Caco-2 (cell line): Measurements from ENCODE around the gene DLX1. TPM values are rescaled to one million over a fixed set of nuclear protein-coding genes. Genes with fewer than 3 reads are reported as not detected.
A peak's percentile ranks its signal among the peaks of the same experiment; 100 is the strongest.

Experiments
- BruUV-seq: library from RNA; stranded (reverse); fragments of 400-500 nt; replicated peaks from 2 replicates; lab custom pipeline; 2021; lab: Mats Ljungman, UMichigan
- CTCF ChIA-PET: fragments of 300-600 bp; sonication (Branson Sonifier 250); formaldehyde crosslinking; loops from one replicate; lab custom pipeline; 2022; ENCODE audit warnings: antibody characterized with exemption; lab: Charles Lee
- POLR2A ChIA-PET: fragments of 300-600 bp; sonication (Branson Sonifier 250); formaldehyde crosslinking; loops from one replicate; lab custom pipeline; 2022; ENCODE audit warnings: antibody characterized with exemption; lab: Charles Lee
- DNase-seq, 2 experiments: peaks; one replicate each; pipeline versions ENCODE4 v3.0.0 to v3.0.0-alpha.2; 2020 to 2022
- H3K27me3 ChIP-seq: replicated peaks from 2 replicates; pipeline ENCODE4 v1.6.0; 2011; ENCODE audit warnings: low read length; ENCODE audit not compliant: control insufficient read depth, insufficient read depth
- H3K36me3 ChIP-seq: 2 replicates; pipeline ENCODE4 v1.5.1; 2011; ENCODE audit warnings: low read length; ENCODE audit not compliant: control insufficient read depth, insufficient read depth
- H3K4me1 ChIP-seq: fragments of 250-450 bp; sonication (Bioruptor Pico); 2 replicates; pipeline ENCODE4 v1.5.1; 2020; ENCODE audit warnings: mild to moderate bottlenecking
- H3K4me3 ChIP-seq: 2 replicates; pipeline ENCODE4 v1.5.1; 2011; ENCODE audit warnings: low read depth, mild to moderate bottlenecking, control low read depth, low read length
- H3K9me3 ChIP-seq: fragments of 250-450 bp; sonication (Bioruptor Pico); 2 replicates; pipeline ENCODE4 v1.5.1; 2020; ENCODE audit warnings: mild to moderate bottlenecking, moderate library complexity
- H3K27ac Mint-ChIP-seq: one replicate; pipeline ENCODE4 v1.8.0; 2022; ENCODE audit warnings: mixed read lengths; ENCODE audit not compliant: unreplicated experiment
- H3K27me3 Mint-ChIP-seq: one replicate; pipeline ENCODE4 v1.8.0; 2022; ENCODE audit warnings: mixed read lengths; ENCODE audit not compliant: insufficient read depth, unreplicated experiment
- H3K36me3 Mint-ChIP-seq: one replicate; pipeline ENCODE4 v1.8.0; 2022; ENCODE audit warnings: mild to moderate bottlenecking, mixed read lengths; ENCODE audit not compliant: insufficient read depth, unreplicated experiment
- H3K4me1 Mint-ChIP-seq: one replicate; pipeline ENCODE4 v1.8.0; 2022; ENCODE audit warnings: low read depth, mixed read lengths; ENCODE audit not compliant: unreplicated experiment
- H3K4me3 Mint-ChIP-seq: one replicate; pipeline ENCODE4 v1.8.0; 2022; ENCODE audit warnings: mild to moderate bottlenecking, moderate library complexity, mixed read lengths; ENCODE audit not compliant: unreplicated experiment
- H3K9me3 Mint-ChIP-seq: one replicate; pipeline ENCODE4 v1.8.0; 2022; ENCODE audit warnings: mixed read lengths; ENCODE audit not compliant: unreplicated experiment
- CTCF ChIP-seq, 2 experiments: fragments of 200-600 bp in 1 of 2; IDR thresholded peaks; 1 replicate in 1 of 2; 2 replicates in 1 of 2; pipeline versions ENCODE4 v1.5.1 to v1.8.0; 2011 to 2022; ENCODE audit warnings: antibody characterized with exemption in 1 of 2, control low read depth in 1 of 2, inconsistent platforms in 1 of 2, low read depth in 1 of 2, low read length in 1 of 2, mild to moderate bottlenecking in 1 of 2, moderate library complexity in 1 of 2; ENCODE audit not compliant: insufficient read depth in 1 of 2, severe bottlenecking in 1 of 2, unreplicated experiment in 1 of 2
- intact Hi-C: fragments of 100-400 bp; cut with micrococcal nuclease; formaldehyde crosslinking; loops from one replicate; pipeline ENCODE4 v1.10.0; 2022; ENCODE audit not compliant: unreplicated experiment
- total RNA-seq: library from RNA; stranded (reverse); gene quantifications from 2 replicates; pipeline ENCODE4 v1.2.3, GENCODE V29; 2022

Gene DLX1
- total RNA-seq, 1 experiment from 2014 or later = 1.2 TPM

GRCh38 chr2:172094294-172095145 lies 9.2 kb downstream of the DLX1 start:
- no peak overlapping the region for H3K27ac Mint-ChIP-seq
- Histone ChIP-seq H3K9me3 (no peaks in the 10 kb centered on the region), H3K4me3 (peak overlapping the region; percentile 32), H3K36me3 (no peaks in the 10 kb centered on the region), H3K27me3 (0 out of 2 replicates have a peak, but pooled peaks cover 2% of the 10 kb centered on the region), H3K4me1 (peaks cover 11% of the 10 kb centered on the region)
- intact Hi-C loops = loop anchor here (1.0 kb wide), 1 partner anchor 9 kb away; the partner anchor contains the start of gene DLX1
- peak in 1 of 2 experiments; percentile 29 for DNase-seq
- ChIA-PET CTCF (no interaction called here), POLR2A (interaction anchor here (0.8 kb wide), 1 partner anchor 9 kb away, joined by 3 read pairs; the partner anchor contains the start of gene DLX1)
- H3K36me3 Mint-ChIP-seq = peaks cover 13% of the 10 kb centered on the region
- H3K9me3 Mint-ChIP-seq = no peaks in the 10 kb centered on the region
- peaks cover 13% of the 10 kb centered on the region for H3K4me1 Mint-ChIP-seq
- TF ChIP-seq CTCF (IDR thresholded peaks at IDR 0.05; ENCODE audit: insufficient read depth in 1 of 2, low read depth in 1 of 2, low read length in 1 of 2, severe bottlenecking in 1 of 2, unreplicated experiment in 1 of 2) = no peak
- H3K4me3 Mint-ChIP-seq = peak overlapping the region; percentile 71
- peaks cover 10% of the 10 kb centered on the region for H3K27me3 Mint-ChIP-seq
- no TSS peak for BruUV-seq

GRCh38 chr2:172095146-172095904 lies 10.0 kb downstream of the DLX1 start:
- Mint-ChIP-seq H3K27ac (no peak overlapping the region), H3K4me1 (peaks cover 13% of the 10 kb centered on the region), H3K36me3 (peaks cover 13% of the 10 kb centered on the region), H3K4me3 (peak overlapping the region; percentile 71), H3K27me3 (peaks cover 10% of the 10 kb centered on the region), H3K9me3 (no peaks in the 10 kb centered on the region)
- Histone ChIP-seq H3K4me1 (peaks cover 11% of the 10 kb centered on the region), H3K4me3 (peak overlapping the region; percentile 32), H3K9me3 (no peaks in the 10 kb centered on the region), H3K27me3 (0 out of 2 replicates have a peak, but pooled peaks cover 2% of the 10 kb centered on the region), H3K36me3 (no peaks in the 10 kb centered on the region)
- intact Hi-C loops = loop anchor here (1.0 kb wide), 1 partner anchor 10 kb away; the partner anchor contains the start of gene DLX1
- BruUV-seq = no TSS peak
- CTCF ChIA-PET = interaction anchor here (0.9 to 1.3 kb wide), 2 partner anchors 9 to 10 kb away, joined by 3 to 9 read pairs; partner anchors contain the start of gene DLX1
- TF ChIP-seq CTCF (IDR thresholded peaks at IDR 0.05; ENCODE audit: insufficient read depth in 1 of 2, low read depth in 1 of 2, low read length in 1 of 2, severe bottlenecking in 1 of 2, unreplicated experiment in 1 of 2) = no peak
- peak; percentile 62 to 68 for DNase-seq
- POLR2A ChIA-PET = interaction anchor here (0.8 kb wide), 1 partner anchor 10 kb away, joined by 3 read pairs; the partner anchor contains the start of gene DLX1
